NCI-H1092 treated with DMSO at 0.1 percent for 48 hours (cell line): ENCODE measurements around the gene TARBP1.
"Not testable (repeated sequence)": the region's sequence is repeated elsewhere in the genome, so short reads cannot be mapped to it uniquely, and the experiment has no call there.

ENCODE experiments used
- DNase-seq: peaks from one replicate; lab custom pipeline; 2025; lab: John Stamatoyannopoulos, UW

The TARBP1 gene

DNA sequence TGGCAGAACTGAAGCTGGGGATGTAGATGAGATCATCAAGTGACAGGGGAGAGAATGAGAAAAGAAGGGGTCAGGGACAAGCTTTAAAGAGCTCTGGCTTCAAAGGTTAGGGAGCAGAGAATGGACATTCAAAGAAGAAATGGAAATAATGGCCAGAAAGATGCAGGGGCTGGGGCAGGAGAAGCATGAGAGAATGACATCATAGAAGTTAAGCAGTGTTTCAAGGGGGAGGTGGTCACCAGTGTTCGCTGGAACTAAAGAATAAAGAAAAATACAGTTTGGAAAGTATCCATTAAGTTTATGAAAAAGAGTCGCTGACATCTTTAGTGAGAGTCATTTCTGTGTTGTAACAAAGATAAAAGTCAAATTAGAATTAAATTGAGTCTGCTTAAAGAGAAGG lies 44.3 kb downstream of the TARBP1 start:
- no peak for DNase-seq

DNA sequence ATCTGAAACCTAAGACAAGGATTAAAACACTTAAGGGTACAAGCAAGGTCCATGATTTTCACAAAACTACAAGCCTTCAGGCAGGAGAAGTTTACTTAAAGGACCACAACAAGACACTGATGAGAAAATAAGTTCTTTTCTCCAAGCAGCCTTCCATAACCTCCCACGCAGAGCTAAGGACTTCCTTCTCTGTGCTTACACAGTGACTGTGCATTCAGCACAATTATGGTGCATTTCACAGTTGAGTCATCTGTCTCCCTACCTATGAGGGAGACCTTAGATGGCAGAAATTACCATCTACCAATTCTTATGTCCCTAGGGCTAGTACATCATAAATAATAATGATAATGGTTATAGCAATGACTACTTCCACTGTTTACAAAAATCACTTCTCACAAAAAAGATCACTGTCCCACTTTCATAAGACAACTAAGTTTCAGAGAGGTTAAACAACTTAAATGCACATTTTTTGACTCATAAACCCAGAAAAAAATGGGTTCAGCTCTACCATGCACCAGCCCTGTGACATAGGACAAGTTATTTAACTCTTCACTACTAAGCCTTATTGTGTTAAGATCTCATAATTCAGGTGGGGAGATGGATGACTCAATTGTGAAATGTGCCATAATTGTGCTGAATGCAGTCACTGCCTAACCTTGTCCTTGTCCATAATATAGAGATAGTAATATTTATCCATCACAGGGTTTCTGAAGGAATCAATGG lies 45.3 kb downstream of the TARBP1 start:
- DNase-seq, result no peak

DNA sequence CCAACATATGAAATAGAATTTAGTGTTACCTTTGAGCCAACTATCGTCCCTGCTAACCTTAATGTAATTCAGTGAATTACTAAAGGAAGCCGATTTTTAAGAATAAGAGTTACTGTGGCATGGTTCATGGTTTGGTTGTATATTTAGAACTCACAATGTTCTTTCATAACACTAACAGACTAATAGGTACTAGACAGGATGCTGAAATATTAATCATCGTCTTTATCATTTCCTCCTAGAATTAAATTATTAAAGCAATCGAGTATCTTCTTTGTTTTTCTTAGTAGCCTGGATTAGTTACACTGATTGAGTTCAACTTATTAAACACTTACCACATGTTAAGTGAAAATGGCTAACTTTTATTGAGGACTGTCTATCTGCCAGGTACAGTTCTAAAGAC lies 47.7 kb downstream of the TARBP1 start:
- DNase-seq, result no peak

DNA sequence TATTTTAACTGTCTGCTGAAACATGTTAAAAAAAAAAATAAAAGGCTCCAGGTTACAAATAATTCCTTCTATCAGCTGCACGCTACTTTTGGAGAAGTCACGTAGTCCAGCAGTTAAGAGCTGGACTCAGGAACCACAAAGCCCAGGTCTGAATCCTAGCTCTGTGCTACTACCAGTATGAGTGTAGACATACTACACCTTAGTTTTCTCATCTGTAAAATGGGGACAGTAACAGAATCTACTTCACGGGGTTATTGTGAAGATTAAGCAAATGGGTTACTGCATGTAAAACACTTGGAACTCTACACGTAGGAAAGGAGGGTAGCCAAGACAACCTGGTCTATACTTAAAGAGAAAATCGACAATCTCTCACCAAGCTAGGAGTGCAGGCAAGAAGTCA lies 48.3 kb downstream of the TARBP1 start:
- no peak for DNase-seq

DNA sequence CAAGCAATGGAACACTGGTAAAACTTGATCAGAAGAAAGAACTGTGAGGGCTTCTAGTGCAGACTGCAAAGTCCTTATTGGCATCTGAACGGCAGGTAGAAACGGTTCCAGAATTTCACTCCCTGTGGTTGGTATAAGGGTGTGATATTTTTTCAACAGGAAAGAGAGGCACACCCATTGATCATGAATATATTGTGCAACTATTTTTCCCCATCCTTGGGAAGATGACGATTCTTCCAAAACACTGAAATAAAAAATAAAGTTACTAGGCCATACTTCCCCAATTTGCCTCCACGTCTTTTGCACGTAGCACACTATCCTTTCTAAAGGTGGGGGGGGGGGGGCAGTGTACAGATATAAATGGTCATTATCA lies 49.6 kb downstream of the TARBP1 start:
- DNase-seq, result no peak

DNA sequence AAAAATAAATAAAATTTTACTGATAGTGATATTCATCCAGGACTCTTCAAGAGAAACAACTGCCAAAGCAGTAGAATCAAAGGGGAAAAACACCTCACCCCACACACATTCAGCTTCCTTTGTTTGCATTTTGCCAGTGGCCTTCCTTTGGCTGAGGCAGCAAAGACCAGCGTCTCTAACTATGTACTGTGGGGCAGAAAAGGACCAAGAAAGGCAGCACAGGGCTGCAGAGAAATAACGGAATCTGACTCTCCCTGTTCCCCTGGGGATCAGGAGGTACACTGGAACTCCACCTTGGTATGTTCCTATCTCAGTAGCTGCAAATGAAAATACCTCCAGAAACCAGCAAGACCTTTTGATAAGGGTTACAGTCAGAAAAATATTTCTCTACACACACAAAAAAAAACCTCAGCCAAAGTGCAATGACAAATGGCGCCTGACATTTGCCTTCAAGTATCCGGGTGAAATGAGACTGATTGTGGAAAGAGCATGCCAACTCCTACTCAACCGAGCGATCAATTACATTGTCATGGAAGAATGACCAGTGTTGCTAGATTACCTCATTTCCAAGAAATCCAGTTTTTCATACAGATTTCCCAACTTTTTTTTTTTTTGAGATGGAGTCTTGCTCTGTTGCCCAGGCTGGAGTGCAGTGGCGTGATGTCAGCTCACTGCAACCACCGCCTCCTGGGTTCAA lies 50.9 kb downstream of the TARBP1 start:
- DNase-seq, result no peak

DNA sequence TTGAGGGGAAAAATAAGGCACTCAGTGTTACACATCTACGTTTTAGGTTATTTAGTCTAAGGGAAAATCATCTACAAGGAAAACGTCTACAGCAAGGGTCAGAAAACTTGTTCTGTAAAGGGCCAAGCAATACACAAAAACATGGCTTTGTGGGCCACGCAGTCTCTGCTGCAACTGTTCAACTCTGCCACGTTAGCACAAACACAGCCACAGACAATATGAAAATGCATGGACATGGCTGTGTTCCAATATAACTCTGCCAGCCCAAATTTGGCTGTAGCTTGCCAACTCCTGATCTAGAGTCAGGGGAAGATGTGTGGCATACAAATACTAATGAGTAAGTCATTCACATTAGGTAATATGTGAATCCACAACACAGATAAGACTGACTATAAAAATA lies 65.0 kb downstream of the TARBP1 start:
- no peak for DNase-seq

DNA sequence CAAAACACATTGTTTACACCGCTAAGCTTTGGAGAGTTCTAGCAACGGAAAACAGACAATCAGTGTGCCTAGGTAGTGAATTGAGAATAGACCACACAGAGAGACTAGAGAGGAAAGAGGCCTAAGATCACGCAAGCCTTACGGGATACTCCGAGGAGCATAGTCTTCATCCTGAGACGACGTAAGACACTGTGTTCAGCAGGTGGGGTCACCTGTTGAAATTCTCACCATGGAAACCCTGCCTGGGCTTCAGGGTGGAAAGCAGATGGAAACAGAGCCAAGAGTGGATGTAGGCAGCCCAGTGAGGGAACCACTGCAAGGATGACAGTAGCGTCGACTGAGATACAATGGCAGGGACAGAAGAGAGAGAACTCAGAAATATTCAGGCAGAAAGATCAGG lies 65.5 kb downstream of the TARBP1 start:
- no peak for DNase-seq

DNA sequence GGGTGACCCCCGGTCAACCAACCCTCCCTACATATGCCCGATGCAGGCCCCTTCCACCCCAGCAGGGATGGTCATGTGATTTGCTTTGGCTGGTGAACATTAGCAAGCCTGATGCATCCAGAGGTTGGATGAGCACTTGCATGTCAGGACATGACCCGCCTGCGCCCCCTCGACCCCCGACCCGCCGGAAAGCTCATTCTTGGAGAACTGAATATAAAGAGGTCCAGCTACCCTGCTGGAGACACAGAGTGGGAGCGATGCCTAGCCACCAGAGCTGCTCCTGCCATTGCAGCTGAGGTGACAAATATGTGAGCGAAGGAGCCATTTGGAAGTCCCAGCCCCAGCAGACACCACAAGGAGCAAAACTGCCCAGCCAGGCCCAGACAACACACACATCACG lies 66.1 kb downstream of the TARBP1 start:
- no peak for DNase-seq

DNA sequence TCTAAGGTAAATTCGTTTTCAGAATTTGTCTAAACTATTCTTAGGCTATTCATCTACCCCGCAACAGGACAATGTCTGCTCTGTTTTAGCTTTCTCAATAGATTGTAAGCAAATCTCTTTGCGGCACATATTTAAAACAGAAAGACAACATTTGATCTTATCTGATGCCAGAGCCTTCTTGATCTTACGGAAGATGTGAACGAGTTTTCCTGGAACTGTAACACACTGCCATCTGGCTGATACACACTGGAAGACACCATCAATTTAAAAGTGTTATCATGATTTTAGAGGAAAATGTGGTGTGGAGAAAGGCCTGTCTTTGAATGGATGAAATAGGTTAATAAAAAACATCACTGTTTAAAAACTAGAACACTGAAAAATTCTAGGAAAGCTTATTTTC lies 69.7 kb downstream of the TARBP1 start:
- DNase-seq, result no peak

DNA sequence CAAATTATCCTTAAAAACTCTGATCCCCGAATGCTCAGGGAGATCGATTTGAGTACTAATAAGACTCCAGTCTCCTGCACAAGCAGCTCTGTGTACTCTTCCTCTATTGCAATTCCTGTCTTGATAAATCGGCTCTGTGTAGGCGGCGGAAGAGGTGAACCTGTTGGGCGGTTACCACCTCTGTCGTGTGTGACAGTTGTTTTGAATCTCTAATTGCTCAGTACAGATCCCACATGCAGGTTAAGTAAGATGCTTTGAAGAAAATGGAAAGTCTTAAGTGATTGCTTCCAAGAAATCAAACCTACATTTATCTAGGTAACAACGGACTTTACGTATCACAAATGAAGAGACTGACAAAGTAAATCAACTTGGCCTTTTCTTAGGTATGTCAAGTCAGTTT lies 70.2 kb downstream of the TARBP1 start:
- DNase-seq, result no peak

DNA sequence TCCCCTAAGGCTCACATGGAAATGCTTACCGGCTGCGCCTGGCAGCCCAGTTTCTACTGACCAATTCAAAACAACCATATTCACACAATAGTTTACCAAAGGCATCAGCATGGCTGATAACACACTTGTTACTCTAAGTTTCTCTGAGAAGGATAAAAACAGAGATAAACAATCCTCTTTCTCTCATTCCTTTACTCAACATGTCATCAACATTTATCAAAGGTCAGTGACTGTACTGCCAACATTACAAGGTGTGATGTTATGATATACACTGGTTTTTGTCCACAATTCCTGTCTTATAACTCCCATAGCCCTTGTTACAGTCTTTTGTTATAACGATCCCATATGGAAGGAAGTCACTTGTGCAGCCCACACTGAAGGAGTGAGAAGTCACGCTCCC lies 72.1 kb downstream of the TARBP1 start:
- no peak for DNase-seq

DNA sequence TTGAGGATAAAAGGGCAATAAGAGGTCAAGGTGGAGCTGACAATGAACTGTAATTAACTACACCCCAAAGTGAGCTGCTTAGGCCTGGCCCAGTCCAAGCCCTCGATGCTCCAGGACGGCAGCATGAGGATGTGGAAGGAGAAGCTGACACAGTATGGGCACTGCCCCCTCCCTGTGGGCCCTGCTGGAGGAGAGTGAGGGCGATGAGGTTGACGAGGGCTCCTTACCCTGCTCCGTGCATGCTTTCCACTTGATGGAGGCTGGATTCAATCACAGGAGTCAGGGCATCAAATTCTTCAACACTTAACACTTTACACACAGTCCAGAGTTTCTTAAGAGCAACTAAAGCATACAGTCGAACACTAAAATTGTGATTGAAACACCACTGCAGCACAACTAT lies 73.3 kb downstream of the TARBP1 start:
- no peak for DNase-seq

DNA sequence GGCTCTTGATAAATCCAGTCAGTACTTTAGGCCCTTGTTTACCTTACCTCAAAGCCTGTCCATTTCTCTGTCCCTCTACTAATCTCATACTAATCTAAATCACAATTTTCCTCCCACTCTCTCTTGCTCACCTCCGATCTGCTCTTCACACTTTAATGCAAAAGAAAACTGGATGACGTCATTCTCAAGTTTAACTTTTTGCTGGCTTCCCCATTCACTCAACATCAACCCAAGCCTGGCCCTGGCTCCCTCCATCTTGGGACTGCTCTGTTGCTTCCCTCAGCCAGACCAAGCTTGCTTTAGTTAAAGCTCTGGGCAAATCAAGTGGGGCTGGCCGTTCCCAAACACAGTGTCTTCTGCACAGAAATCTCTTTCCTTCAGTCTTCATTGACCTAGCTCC lies 76.0 kb downstream of the TARBP1 start:
- DNase-seq, result no peak

DNA sequence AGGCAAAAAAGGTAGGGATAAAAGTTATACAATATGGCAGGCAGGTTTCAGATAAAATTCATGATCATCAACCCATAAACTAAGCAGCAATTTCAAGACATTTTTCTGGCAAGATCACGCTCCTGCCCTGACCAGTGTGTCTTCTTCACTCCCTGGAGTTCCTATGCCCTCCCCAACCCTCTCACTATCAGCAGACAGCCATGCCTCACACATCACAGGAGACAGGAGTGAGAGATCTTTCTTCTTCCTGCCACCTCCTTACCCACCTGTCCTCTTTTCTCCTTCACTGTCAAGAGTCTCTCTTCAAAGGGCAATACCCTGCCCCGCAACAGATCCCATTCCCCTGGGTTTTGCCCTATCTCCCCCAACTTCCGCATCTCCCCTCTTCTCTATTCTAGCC lies 77.3 kb downstream of the TARBP1 start:
- DNase-seq, result no peak

DNA sequence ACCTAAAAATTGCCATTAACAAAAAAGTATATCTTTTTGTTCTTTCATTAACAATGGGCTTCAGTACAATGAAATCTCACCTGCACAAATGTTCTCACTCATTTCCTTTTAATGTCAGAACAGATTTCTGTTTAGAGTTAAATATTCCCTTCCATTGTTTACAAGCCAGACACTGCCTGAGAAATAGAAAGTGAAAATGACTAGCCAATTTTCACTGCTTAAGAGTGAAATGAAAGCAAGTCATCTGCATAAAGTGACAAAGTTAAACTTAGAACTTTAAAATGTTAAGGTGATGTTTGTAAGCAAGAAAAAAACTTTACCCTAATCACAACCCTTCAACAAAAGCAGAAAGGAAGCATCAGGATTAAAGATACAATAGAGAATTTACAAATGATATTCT lies 78.2 kb downstream of the TARBP1 start:
- no peak for DNase-seq

DNA sequence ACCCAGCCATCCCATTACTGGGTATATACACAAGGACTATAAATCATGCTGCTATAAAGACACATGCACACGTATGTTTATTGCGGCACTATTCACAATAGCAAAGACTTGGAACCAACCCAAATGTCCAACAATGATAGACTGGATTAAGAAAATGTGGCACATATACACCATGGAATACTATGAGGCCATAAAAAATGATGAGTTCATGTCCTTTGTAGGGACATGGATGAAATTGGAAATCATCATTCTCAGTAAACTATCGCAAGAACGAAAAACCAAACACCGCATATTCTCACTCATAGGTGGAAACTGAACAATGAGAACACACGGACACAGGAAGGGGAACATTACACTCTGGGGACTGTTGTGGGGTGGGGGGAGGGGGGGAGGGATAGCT lies 79.5 kb downstream of the TARBP1 start:
- not testable (repeated sequence) for DNase-seq

DNA sequence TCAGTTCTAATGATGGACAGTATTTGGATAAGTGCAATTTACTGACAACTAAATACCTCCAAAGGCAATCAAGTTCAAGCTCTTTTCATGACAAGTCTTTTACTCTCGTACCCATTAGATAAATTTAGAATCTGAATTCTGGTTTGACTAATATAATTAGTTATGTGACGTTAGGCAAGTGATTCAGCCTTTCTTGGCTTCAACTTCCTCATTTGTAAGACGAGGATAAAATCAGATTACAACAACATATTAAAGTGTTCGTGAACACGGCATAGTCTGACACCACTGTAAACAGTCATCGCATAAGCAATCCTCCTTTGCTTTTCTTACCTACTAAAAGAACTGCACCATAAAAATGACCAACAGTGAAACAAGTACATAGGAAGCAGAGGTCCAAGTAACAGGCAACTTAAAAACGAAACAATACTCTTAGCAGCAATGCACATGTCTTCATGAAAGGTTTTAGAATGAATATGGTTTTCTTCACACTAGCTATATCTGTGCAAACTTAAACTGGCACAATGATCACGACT lies 80.1 kb downstream of the TARBP1 start:
- DNase-seq, result no peak

DNA sequence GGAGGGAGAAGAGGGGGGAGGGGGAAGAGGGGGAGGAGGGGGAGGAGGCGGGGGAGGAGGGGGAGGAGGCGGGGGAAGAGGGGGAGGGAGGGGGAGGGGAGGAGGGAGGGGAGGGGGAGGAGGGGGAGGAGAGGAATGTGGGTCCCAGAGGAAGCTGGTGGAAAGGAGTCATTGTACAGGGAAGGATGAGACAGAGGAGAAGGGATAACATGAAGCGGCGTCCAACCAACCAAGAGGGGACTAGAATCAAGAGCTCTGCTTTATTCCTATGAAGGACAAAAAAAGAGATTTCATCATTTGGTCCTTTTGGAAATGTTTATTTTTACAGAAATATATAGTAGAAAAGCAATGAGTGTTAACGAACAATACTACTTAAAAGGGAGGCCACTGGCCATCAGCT lies 81.2 kb downstream of the TARBP1 start:
- no peak for DNase-seq

DNA sequence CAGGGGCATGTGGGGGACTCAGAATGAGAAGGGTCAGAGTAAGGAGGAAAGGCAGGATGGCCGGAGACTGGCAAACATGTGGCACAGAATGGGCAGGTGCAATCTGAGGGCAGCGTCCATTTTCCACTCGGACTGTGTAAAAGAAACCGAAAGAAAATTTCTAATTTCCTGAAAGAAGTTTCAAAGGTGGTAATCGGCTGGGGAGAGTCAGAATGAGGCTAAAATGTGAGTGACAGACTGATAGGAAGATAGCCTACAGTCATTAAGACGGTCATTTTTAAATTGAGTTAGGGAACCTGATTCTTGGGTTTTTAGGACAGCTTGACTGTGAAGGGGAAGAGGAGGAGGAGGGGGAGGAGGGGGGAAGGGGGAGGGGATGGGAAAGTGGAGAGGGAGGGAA lies 82.1 kb downstream of the TARBP1 start:
- no peak for DNase-seq

DNA sequence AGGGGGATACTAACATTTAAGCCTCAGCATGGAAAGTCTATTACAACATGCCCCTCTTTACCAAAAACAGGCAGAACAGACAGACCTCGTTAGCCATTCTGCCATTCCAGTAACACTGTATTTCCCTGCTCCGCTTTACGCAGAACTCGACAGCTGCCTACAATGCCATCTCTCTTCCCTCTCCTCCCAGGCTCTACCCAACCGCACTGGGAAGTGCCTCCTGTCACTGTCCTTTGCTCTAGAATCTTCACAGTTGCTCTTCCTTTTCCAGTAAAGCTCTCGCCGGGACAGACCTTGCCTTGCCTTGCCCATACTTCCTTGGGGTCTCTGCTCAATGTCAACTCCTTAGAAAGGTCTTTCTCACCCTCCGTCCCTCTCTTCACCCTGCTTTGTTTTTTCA lies 82.9 kb downstream of the TARBP1 start:
- DNase-seq, result no peak

DNA sequence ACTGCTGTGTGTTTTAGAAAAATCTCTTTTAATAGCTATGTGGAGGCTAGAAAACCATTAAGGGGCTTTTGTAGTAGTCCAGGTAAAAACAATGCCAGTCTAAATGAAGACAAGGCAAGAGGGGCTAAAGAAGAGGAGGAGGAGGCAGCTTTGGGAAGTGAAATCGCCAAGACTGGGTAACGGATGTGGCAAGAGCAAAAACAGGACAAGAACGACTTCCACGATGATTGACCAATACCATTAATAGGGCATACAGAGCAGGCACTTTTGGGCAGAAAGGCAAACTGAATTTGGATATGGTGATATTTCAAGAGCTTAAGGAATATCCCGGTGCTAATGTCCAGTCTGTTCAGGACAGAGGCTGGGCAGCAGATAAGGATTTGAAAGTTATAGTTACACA lies 83.7 kb downstream of the TARBP1 start:
- no peak for DNase-seq

DNA sequence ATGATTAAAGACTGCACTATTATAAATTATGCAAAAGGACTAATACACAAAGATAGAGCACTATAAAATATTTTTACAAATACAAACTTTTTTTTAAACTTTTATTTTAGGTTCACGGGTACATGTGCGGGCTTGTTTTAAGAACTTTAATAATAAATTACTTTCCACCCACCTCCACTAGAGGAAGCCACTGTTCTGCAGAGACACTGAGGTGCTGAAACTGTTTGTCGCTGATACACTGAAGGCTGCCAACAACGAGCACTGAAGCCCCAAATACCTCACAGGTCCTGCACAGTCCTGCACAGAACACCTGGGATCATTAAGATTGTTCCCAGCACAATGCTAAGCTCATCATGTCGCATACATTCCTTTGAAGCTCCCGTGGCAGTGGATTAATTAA lies 85.8 kb downstream of the TARBP1 start:
- no peak for DNase-seq

DNA sequence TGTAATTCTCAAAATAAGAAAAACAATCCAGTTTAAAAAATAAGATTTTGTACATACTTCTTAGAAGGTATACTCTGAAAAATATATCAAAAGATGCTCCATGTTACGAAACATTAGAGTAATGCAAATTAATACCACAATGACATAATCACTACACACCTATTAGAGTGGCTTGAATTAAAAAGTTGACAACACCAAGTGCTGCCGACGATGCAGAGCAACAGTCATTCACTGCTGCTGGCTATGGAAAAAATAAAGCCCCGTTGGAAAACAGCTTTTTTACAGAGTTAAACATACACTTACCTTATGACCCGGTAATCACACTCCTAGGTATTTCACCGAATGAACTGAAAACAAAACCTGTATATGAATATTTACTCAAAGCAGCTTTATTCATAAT lies 90.9 kb downstream of the TARBP1 start:
- DNase-seq, result no peak
